HepG2 (cell line): ENCODE results near the gene PPP4R4. TPM values are rescaled to one million over a fixed set of nuclear protein-coding genes. Genes with fewer than 3 reads are reported as not detected.

Experiments used
- ATAC-seq: fragments of 200-7000 bp; cut with Tn5 transposase; 3 replicates; pipeline ENCODE4 v1.9.1; 2020; ENCODE audit warnings: mild to moderate bottlenecking, moderate library complexity
- BruUV-seq: library from RNA; stranded (reverse); fragments of 400-500 nt; replicated peaks from 2 replicates; lab custom pipeline; 2021; lab: Mats Ljungman, UMichigan
- CTCF ChIA-PET: fragments of 300-600 bp; formaldehyde crosslinking; extraction: SDS; loops from one replicate; lab custom pipeline; 2021; ENCODE audit warnings: low total read pairs, inconsistent platforms, low intra/inter-chr PET ratio; lab: Yijun Ruan, JAX
- POLR2A ChIA-PET: fragments of 350-600 bp; sonication (Branson Sonifier 250); formaldehyde crosslinking; loops from one replicate; lab custom pipeline; 2020; ENCODE audit warnings: antibody characterized with exemption, inconsistent platforms; lab: Yijun Ruan, JAX
- DNase-seq: peaks from one replicate; pipeline ENCODE4 v3.0.0-alpha.2; 2015; ENCODE audit warnings: low spot score
- FAIRE-seq: peaks from 3 replicates; lab custom pipeline; 2011; peaks lifted over from hg19 to GRCh38; lab: Jason Lieb, UNC
- H2AFZ ChIP-seq: one replicate; pipeline ENCODE4 v1.6.1; 2011; ENCODE audit warnings: low read length, inconsistent platforms
- H3K27ac ChIP-seq: fragments of 300-600 bp; 3 replicates; pipeline ENCODE4 v1.8.0; 2011; ENCODE audit warnings: mixed run types, mild to moderate bottlenecking, mixed read lengths, low read length, inconsistent platforms; ENCODE audit not compliant: insufficient read depth; ENCODE audit errors: extremely low read length
- H3K27me3 ChIP-seq, 2 experiments: fragments of 200-600 bp in 1 of 2; 2 replicates in 1 of 2; 3 replicates in 1 of 2; pipeline versions ENCODE4 v1.6.0 to v1.8.0; 2011; ENCODE audit warnings: low read length in 2 of 2, mild to moderate bottlenecking in 2 of 2, moderate library complexity in 2 of 2, inconsistent platforms in 1 of 2; ENCODE audit not compliant: insufficient read depth in 2 of 2, control insufficient read depth in 1 of 2
- H3K36me3 ChIP-seq, 2 experiments: fragments of 200-600 bp in 1 of 2; replicated peaks in 1 of 2; 2 replicates in 1 of 2; 3 replicates in 1 of 2; pipeline versions ENCODE4 v1.5.1 to v1.8.0; 2011; ENCODE audit warnings: low read length in 2 of 2, inconsistent platforms in 1 of 2; ENCODE audit not compliant: insufficient read depth in 2 of 2, control insufficient read depth in 1 of 2
- H3K4me1 ChIP-seq: 2 replicates; pipeline ENCODE4 v1.5.1; 2012; ENCODE audit warnings: low read length, inconsistent platforms; ENCODE audit not compliant: insufficient read depth
- H3K4me2 ChIP-seq: 2 replicates; pipeline ENCODE4 v1.6.0; 2011; ENCODE audit warnings: low read depth, low read length, inconsistent platforms
- H3K4me3 ChIP-seq, 3 experiments: fragments of 200-600 bp in 1 of 3; sonication (generic), shearing (Covaris generic) in 1 of 3; replicated peaks in 1 of 3; 2 replicates each; pipeline ENCODE4 v1.5.1; 2011 to 2016; ENCODE audit warnings: low read length in 3 of 3, inconsistent platforms in 2 of 3, low read depth in 2 of 3, mild to moderate bottlenecking in 2 of 3, control low read depth in 1 of 3, mixed read lengths in 1 of 3; ENCODE audit not compliant: insufficient read depth in 1 of 3
- H3K79me2 ChIP-seq: one replicate; pipeline ENCODE4 v1.6.1; 2011; ENCODE audit warnings: low read length, inconsistent platforms; ENCODE audit not compliant: insufficient read depth
- H3K9ac ChIP-seq: 2 replicates; pipeline ENCODE4 v1.6.0; 2011; ENCODE audit warnings: mild to moderate bottlenecking, low read depth, low read length, inconsistent platforms; ENCODE audit not compliant: insufficient read depth
- H3K9me3 ChIP-seq: 2 replicates; pipeline ENCODE4 v1.5.1; 2012; ENCODE audit warnings: mild to moderate bottlenecking, low read length
- H4K20me1 ChIP-seq: 2 replicates; pipeline ENCODE4 v1.6.0; 2011; ENCODE audit warnings: inconsistent platforms, mild to moderate bottlenecking, low read length, moderate library complexity; ENCODE audit not compliant: insufficient read depth
- AHR ChIP-seq: IDR thresholded peaks from 2 replicates; pipeline ENCODE4 v1.6.1; 2018; ENCODE audit warnings: missing genetic modification reagents, missing compliant biosample characterization
- GATAD2A ChIP-seq: IDR thresholded peaks from 2 replicates; pipeline ENCODE4 v1.6.1; 2016
- IKZF4 ChIP-seq: sonication (generic); formaldehyde crosslinking; IDR thresholded peaks from 2 replicates; pipeline ENCODE4 v1.5.1; 2020; ENCODE audit warnings: borderline replicate concordance, mild to moderate bottlenecking, low read depth, missing genetic modification reagents; ENCODE audit errors: not compliant biosample characterization
- IRF2 ChIP-seq: IDR thresholded peaks from 2 replicates; pipeline ENCODE4 v1.6.1; 2018; ENCODE audit warnings: missing genetic modification reagents, missing compliant biosample characterization
- SIX1 ChIP-seq: sonication (generic); formaldehyde crosslinking; IDR thresholded peaks from 2 replicates; pipeline ENCODE4 v1.4.0; 2020; ENCODE audit warnings: missing genetic modification reagents, borderline replicate concordance
- ZBTB7B ChIP-seq: sonication (generic); formaldehyde crosslinking; IDR thresholded peaks from 2 replicates; pipeline ENCODE4 v1.4.0; 2020; ENCODE audit warnings: missing genetic modification reagents
- ZFP36 ChIP-seq: fragments of 150-350 bp; IDR thresholded peaks from 2 replicates; pipeline ENCODE4 v1.6.1; 2018; ENCODE audit warnings: borderline replicate concordance, low read length, low read depth; ENCODE audit not compliant: partially characterized antibody
- ZNF543 ChIP-seq: sonication (generic); formaldehyde crosslinking; IDR thresholded peaks from 2 replicates; pipeline ENCODE4 v1.4.0; 2020; ENCODE audit warnings: mild to moderate bottlenecking, missing genetic modification reagents
- WGBS: methylation state at CpG from one replicate; pipeline ENCODE4 v1.1.6; 2017; ENCODE audit warnings: low lambda C conversion rate; 5-methylcytosine and 5-hydroxymethylcytosine counted together
- in situ Hi-C: cut with HindIII; loops from 2 replicates; pipeline ENCODE4 v1.10.0; 2017; ENCODE audit warnings: low pct_unique_long_range_greater_than_20kb; ENCODE audit not compliant: extremely low pct_ligation_motif_present
- intact Hi-C: fragments of 100-400 bp; cut with micrococcal nuclease; formaldehyde crosslinking; loops from one replicate; pipeline ENCODE4 v1.10.0; 2022; ENCODE audit not compliant: unreplicated experiment
- polyA plus RNA-seq, 8 experiments: library from polyadenylated mRNA; depleted of rRNA in 3 of 8; stranded (reverse) in 7 of 8; unstranded in 1 of 8; fragments of >200 nt; fragmentation: Illumina TruSeq in 4 of 8; extraction: Trizol in 4 of 8; gene quantifications; 2 replicates each; pipeline versions ENCODE4 v1.2.1 to v1.2.3, GENCODE V29; 2011 to 2016; ENCODE audit warnings: low read depth in 4 of 8, missing spikeins in 1 of 8, mixed read lengths in 1 of 8; ENCODE audit not compliant: insufficient read depth in 1 of 8
- total RNA-seq, 5 experiments: library from RNA; depleted of rRNA; stranded (reverse); fragments of >200 nt; fragmentation: Illumina TruSeq; extraction: Trizol; gene quantifications; 2 replicates each; pipeline ENCODE4 v1.2.3, GENCODE V29; 2016; ENCODE audit warnings: low read depth in 1 of 5
- TF ChIP-seq, protein P1 (sequence below): IDR thresholded peaks from 2 replicates; pipeline ENCODE4 v1.6.1; 2016; ENCODE audit warnings: control low read depth

The PPP4R4 gene
- total and polyA plus RNA-seq, 2 of the 13 experiments (the other 11 are each of a cell fraction or from before 2014, with no cell fraction given) = 9.5 to 19.8 TPM

DNA sequence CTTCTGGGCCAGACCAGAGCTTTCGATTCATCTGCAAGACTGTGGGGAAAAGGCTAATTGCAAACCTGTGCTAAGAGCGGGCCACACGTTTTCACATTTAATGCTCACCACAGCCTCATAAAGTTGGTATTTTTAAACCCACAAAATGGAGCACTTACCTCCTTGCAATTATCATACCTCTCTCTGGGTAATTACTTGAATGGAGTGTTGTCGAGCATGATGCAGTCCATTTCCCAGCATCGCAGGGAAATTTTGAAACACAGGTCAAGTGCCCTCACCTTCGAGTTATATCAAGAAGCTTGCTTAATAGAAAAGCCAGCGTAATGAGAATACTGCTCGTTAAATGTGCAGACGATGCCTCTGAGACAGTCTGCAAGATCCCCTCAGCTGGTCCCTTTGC, 35.9 kb upstream of the PPP4R4 start:
- peaks cover 8% of the 10 kb centered on the region for H3K9me3 ChIP-seq
- no peaks in the 10 kb centered on the region for H4K20me1 ChIP-seq
- POLR2A ChIA-PET = interaction anchor here (0.9 to 1.5 kb wide), 3 partner anchors 102 to 155 kb away, joined by 3 to 6 read pairs (median 4); partner anchors contain the start of gene SERPINA10
- H3K36me3 ChIP-seq = no peaks in the 10 kb centered on the region
- H3K4me1 ChIP-seq = peaks cover 27% of the 10 kb centered on the region
- in situ Hi-C loops = loop anchor here (5.0 kb wide), 3 partner anchors 101 to 196 kb away; no protein-coding TSS in a partner anchor
- no peak overlapping the region for H2AFZ ChIP-seq
- H3K27me3 ChIP-seq = peaks cover 2 to 25% of the 10 kb centered on the region in 2 experiments; a peak in 4 of 5 replicates
- no peak overlapping the region; a peak in 1 of 6 replicates for H3K4me3 ChIP-seq
- DNase-seq = no peak
- no peak for ATAC-seq
- FAIRE-seq = no peak
- TF ChIP-seq IKZF4 (CRISPR knock-in tag) = no peak
- TF ChIP-seq GATAD2A = no peak
- TF ChIP-seq ZNF543 (CRISPR knock-in tag) = no peak
- no peak for TF ChIP-seq ZBTB7B
- TF ChIP-seq, protein P1, sequence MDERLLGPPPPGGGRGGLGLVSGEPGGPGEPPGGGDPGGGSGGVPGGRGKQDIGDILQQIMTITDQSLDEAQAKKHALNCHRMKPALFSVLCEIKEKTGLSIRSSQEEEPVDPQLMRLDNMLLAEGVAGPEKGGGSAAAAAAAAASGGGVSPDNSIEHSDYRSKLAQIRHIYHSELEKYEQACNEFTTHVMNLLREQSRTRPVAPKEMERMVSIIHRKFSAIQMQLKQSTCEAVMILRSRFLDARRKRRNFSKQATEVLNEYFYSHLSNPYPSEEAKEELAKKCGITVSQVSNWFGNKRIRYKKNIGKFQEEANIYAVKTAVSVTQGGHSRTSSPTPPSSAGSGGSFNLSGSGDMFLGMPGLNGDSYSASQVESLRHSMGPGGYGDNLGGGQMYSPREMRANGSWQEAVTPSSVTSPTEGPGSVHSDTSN (CRISPR knock-in tag) = no peak
- TF ChIP-seq ZFP36 = no peak
- no peak for TF ChIP-seq SIX1 (CRISPR knock-in tag)
- no peak for TF ChIP-seq AHR (CRISPR knock-in tag)
- no peak for TF ChIP-seq IRF2 (CRISPR knock-in tag)
- TF ChIP-seq, all 625 proteins: peak for 0
- no peak overlapping the region for H3K27ac ChIP-seq
- H3K9ac ChIP-seq = no peak overlapping the region
- H3K4me2 ChIP-seq = no peak overlapping the region
- no peaks in the 10 kb centered on the region for H3K79me2 ChIP-seq
- CTCF ChIA-PET = no interaction called here
- WGBS = 51% methylated on average over 9 of the region's 9 CpGs
- intact Hi-C loops = loop anchor here (5.0 to 10.0 kb wide), 3 partner anchors 154 to 237 kb away; partner anchors contain the start of gene SERPINA10
- BruUV-seq = no TSS peak
